GM21576 (cell line): Measurements from ENCODE around the gene GXYLT2.

Experiments used
- ATAC-seq: cut with Tn5 transposase; IDR thresholded peaks from one replicate; pipeline ENCODE4 v1.9.1; 2021; ENCODE audit warnings: mild to moderate bottlenecking, moderate library complexity; ENCODE audit not compliant: unreplicated experiment

The GXYLT2 gene

DNA sequence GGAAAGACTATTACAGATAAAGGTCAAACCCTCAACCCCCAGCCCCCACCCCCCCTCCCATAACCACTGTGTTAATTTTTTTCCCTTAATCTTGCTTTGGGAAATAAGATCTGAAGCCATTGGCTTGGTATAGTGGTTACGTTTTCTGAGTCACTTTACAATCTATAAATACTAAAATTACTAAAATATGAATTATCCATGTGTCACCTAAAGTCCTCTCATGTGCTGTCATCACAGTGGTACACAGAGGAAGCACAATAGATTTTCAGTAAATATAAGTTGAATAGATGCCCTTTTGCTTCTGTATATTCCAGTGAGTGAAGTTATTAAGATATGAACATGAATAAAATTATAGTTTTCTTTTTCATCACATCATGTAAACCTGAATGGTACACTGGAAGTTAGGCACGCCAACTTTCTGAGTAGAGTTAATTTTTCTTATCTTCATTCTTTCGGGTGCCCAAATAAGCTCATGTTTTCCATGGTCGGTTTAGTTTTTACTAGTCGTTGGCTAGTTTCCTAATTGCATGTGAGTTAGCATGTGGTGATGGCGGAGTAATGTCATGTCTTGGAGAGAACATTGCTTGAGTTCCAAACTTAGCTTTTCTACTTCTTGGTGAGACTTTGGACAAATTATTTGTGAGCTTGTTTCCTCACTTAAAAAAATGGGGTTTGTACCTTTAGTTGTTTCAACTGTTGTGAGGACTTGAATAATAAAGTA lies 120.3 kb downstream of the GXYLT2 start:
- ATAC-seq: no peak

DNA sequence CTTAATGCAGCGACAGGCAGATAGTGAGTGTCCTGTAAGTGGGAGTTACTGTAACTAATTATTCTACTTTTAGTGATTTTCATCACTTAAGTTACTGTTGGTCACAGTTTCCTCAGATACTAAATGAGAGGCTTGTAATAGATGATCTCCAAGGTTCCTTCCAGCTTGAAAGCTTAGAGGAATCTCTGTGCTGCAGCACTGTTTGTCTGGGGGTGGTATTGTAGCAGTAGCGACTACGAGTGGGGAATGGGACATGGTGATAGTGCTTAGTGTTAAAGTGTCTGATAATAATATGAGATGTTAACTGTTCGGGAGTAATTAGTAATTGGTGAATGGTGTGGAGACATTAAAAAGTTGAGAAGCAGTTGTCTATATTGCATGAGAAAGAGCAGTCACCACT lies 121.2 kb downstream of the GXYLT2 start:
- no peak for ATAC-seq

GRCh38 chr3:73009750-73010149 lies 121.9 kb downstream of the GXYLT2 start:
- ATAC-seq: no peak

GRCh38 chr3:73010158-73010557 lies 122.3 kb downstream of the GXYLT2 start:
- ATAC-seq: no peak

DNA sequence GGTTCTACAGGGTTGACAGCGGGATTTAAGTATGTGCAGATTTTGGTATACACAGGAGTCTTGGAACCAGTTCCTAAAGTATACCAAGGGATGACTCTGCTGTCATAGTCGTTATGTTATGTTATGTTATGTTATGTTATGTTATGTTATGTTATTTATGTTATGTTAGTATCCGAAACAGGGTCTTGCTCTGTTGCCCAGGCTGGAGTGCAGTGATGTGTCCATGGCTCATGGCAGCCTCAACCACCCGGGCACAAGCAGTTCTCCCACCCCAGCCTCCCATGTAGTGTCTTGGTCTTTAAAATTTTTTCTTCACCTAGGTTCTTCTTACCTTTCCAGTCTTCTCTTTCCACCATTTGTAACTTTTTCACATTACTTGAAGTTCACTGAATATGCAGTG lies 130.5 kb downstream of the GXYLT2 start:
- ATAC-seq: no peak

GRCh38 chr3:73018790-73019441 lies 131.1 kb downstream of the GXYLT2 start:
- ATAC-seq: no peak

DNA sequence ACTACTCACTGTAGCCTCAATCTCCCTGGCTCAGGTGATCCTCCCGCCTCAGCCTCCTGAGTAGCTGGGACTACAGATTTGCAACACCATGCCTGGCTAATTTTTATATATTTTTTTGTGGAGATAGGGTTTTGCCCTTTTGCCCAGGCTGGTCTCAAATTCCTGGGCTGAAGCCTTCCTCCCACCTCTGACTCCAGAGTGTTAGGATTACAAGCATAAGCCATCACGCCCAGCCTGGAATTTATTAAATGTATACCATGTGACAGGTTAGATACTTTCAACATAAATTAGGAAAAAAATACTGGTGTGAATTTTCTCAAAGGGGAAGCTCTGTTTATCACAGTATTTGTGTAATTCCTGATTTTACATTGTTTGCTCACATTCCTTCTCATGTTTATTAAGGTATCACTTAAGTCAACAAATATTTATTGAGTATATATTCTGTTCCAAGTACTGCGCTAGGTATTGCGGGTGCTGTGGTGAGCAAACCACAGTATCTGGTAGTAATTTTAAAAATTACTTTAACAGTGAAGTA lies 133.5 kb downstream of the GXYLT2 start:
- no peak for ATAC-seq

DNA sequence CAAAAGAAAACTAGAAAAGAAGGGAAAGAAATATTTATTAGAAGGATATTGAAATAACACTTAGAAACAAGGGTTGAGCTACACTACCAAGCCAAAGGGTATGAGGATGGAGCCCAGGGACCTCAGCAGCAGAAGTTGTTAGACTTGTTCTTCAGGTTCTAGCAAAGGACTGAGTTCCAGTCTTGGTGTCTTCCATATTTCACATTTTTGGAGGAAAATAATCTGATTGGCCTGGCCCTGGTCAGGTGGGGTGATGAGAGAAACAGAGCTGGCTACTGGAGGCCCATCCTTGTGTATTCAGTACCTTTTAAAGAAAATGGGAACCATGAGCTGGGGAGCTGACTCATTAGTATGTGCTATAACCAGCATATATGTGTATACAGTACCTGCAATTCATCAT lies 137.0 kb downstream of the GXYLT2 start:
- no peak for ATAC-seq

DNA sequence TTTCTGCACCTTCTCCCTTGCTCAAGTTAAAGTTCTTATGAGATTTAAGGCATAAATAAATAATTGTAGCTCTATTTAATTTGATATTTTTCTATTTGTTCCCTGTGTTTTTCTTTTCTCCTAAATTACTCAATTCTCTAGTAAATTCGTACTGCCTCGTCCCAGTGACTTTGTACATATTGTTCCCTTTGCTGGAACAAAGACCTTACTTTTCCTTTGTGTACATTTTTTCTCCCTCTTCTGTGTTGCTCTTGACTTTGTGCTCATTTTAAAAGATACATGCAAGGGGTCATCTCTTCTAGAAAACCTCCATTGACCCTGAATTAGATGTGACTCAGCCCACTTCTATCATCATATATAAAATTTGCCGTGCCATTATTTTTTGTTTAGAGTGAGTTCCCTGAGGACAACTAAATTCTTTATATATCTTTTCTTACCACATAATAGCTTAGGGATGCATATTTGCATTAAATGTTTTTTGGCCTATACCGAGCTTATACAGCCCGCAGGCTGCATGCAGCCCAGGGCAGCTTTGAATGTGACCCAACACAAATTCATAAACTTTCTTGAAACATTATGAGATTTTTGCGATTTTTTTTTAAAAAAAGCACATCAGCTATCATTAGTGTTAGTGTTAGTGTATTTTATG lies 138.4 kb downstream of the GXYLT2 start:
- no peak for ATAC-seq
